DOHH2 (cell line): ENCODE data around the gene E2F4.

Experiments
- CTCF ChIP-seq: fragments of 200-600 bp; sonication (generic); IDR thresholded peaks from one replicate; pipeline ENCODE4 v1.5.1; 2014; ENCODE audit warnings: antibody characterized with exemption, mild to moderate bottlenecking, low read depth, low read length; ENCODE audit not compliant: poor library complexity, severe bottlenecking
- EZH2phosphoT487 ChIP-seq: fragments of 200-600 bp; sonication (generic); IDR thresholded peaks from 2 replicates; pipeline ENCODE4 v1.6.1; 2017; ENCODE audit warnings: borderline replicate concordance, mild to moderate bottlenecking, antibody characterized with exemption, low read length, moderate library complexity, mixed read lengths

GRCh38 chr16:67234180-67234597 is 42.2 kb downstream of the E2F4 start:
- TF ChIP-seq CTCF, result no peak
- TF ChIP-seq EZH2phosphoT487, result no peak
